Measurements from ENCODE around the gene ARHGAP26. TPM values are rescaled to one million over a fixed set of nuclear protein-coding genes. Genes with fewer than 3 reads are reported as not detected.

The ARHGAP26 gene
- total RNA-seq, 5 donors from 2014 or later (not counting 1 experiment from before 2014, with no cell fraction given): 22.8 to 49.3 (median 28.3) TPM

DNA sequence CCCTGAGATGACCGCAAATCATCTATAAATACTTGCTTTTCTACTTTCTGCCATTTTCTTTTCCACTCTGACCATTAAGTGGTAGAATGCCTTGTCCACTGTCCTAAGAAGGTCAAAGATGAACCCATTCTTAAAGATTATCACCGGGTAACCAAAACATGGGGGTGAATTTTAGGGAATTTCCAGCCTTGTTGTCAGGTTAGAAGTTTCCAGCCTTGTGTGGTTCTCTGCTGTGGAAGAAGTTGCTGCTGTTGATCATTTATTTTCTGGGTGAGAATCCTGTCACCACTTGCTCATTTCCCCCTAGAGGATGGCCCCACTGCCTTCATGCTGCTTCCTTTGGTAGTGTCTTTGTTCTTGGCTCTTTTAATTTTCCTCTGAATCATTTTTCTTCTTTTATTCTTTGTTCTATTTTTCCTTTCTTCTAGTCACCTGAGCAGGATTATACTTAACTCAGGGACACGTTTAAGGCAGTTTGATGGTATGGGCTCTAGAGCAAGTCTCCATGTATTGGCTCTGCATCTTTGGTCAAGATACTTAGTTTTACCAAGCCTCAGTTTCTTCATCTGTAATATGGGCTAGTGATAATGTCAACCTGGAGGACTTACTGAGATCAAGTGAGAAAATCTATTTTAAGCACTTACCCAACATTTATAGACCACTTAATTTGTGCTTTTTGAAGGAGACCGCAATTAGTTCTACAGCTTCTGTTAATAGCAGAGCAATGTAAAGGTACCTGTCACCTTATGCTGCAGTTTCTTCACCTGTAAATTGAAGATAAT is 266.2 kb downstream of the ARHGAP26 start:
- no peaks in the 10 kb centered on the region for H3K9me3 Mint-ChIP-seq
- H3K9me3 ChIP-seq: no peaks in the 10 kb centered on the region
- H3K36me3 ChIP-seq (ENCODE audit: control insufficient read depth in 2 of 2, extremely low read depth in 1 of 2, insufficient read depth in 1 of 2, low read length in 1 of 2): peaks cover 0 to 4% of the 10 kb centered on the region in 2 donors
- peaks cover 8 to 17% (median 9%) of the 10 kb centered on the region in 3 donors for H3K4me1 Mint-ChIP-seq
- no peak overlapping the region for H3K4me3 Mint-ChIP-seq
- ATAC-seq (replicated peaks in 1 of 4) (no peak), DNase-seq (peak in 1 of 35 experiments; percentile 14)
- ChIA-PET POLR2A (interaction anchor here in 1 of 2 donors (0.6 kb wide), 1 partner anchor 713 kb away, joined by 3 read pairs; no protein-coding TSS in a partner anchor), CTCF (no interaction called here)
- H3K36me3 Mint-ChIP-seq: peaks cover 33% of the 10 kb centered on the region
- peak overlapping the region in 1 of 2 donors; percentile 33 for H3K27ac Mint-ChIP-seq
- no peaks in the 10 kb centered on the region for H3K4me1 ChIP-seq (ENCODE audit: control insufficient read depth in 1 of 2, extremely low read depth in 1 of 2, insufficient read depth in 2 of 2, low read length in 2 of 2)
- no CpG with 5 or more reads among the region's 4 CpGs for WGBS (ENCODE audit: insufficient coverage)
- no peaks in the 10 kb centered on the region for H3K27me3 Mint-ChIP-seq
- H3K27me3 ChIP-seq (replicated peaks in 1 of 2; ENCODE audit: control insufficient read depth in 2 of 2, extremely low read depth in 1 of 2, insufficient read depth in 2 of 2, low read length in 1 of 2): no peaks in the 10 kb centered on the region
- H3K27ac ChIP-seq (ENCODE audit: low read length): no peak overlapping the region
- no peak overlapping the region for H3K4me3 ChIP-seq (ENCODE audit: control insufficient read depth in 1 of 2, extremely low read depth in 1 of 2, low read length in 1 of 2)

DNA sequence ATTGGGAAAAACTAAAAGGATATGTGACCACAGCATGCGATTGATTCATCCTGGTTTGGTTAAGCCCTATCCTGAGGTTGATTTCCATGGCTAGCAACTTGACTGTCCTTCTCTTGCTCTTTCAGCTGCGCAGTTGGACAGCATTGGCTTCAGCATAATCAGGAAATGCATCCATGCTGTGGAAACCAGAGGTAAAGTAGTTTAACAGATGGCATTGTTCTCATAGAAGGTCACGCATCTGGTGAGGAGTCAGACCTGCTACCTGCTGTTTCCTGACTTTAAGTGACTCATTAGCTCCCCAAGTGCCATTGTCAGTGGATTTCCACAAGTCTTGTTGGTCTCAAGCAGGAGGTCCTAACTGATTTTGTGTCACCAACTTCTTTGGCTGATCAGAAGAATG is 266.9 kb downstream of the ARHGAP26 start:
- H3K27ac ChIP-seq (ENCODE audit: low read length): no peak overlapping the region
- Mint-ChIP-seq H3K4me1 (peaks cover under 1 to 11% (median 8%) of the 10 kb centered on the region in 3 donors), H3K9me3 (no peaks in the 10 kb centered on the region), H3K27me3 (no peaks in the 10 kb centered on the region), H3K36me3 (peaks cover 40% of the 10 kb centered on the region), H3K4me3 (no peak overlapping the region), H3K27ac (no peak overlapping the region)
- WGBS (ENCODE audit: insufficient coverage): 100% methylated on average over 3 of the region's 3 CpGs
- no peaks in the 10 kb centered on the region for H3K4me1 ChIP-seq (ENCODE audit: control insufficient read depth in 1 of 2, extremely low read depth in 1 of 2, insufficient read depth in 2 of 2, low read length in 2 of 2)
- CTCF ChIA-PET: no interaction called here
- DNase-seq: no peak
- H3K9me3 ChIP-seq: no peaks in the 10 kb centered on the region
- no peak for ATAC-seq (replicated peaks in 1 of 4)
- no peaks in the 10 kb centered on the region for H3K27me3 ChIP-seq (replicated peaks in 1 of 2; ENCODE audit: control insufficient read depth in 2 of 2, extremely low read depth in 1 of 2, insufficient read depth in 2 of 2, low read length in 1 of 2)
- peaks cover 0 to 12% of the 10 kb centered on the region in 2 donors for H3K36me3 ChIP-seq (ENCODE audit: control insufficient read depth in 2 of 2, extremely low read depth in 1 of 2, insufficient read depth in 1 of 2, low read length in 1 of 2)
- no peak overlapping the region for H3K4me3 ChIP-seq (ENCODE audit: control insufficient read depth in 1 of 2, extremely low read depth in 1 of 2, low read length in 1 of 2)
- POLR2A ChIA-PET: interaction anchor here in 1 of 2 donors (0.6 kb wide), 1 partner anchor 713 kb away, joined by 3 read pairs; no protein-coding TSS in a partner anchor

DNA sequence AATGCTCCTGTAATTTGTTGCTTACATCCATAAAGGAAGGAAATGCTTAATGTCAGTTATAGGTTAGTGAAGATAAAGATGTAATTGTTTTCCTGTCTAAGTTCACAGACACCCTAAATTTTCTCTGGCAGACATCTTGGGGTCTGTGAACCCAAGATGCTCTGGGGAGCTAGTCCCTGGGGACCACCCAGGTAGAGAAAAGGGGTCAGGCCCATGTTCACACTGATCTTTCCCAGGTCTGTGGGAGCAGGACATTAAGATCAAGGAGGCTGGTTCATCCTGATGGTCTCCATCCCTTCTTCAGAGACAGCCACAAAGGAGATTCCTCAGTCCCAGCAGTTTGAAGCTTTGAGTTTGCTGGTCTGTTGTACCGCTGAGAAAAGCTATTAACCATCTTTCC is 267.5 kb downstream of the ARHGAP26 start:
- no peaks in the 10 kb centered on the region for H3K9me3 Mint-ChIP-seq
- peaks cover 0 to 18% of the 10 kb centered on the region in 2 donors for H3K36me3 ChIP-seq (ENCODE audit: control insufficient read depth in 2 of 2, extremely low read depth in 1 of 2, insufficient read depth in 1 of 2, low read length in 1 of 2)
- H3K9me3 ChIP-seq: no peaks in the 10 kb centered on the region
- H3K27ac Mint-ChIP-seq: no peak overlapping the region
- no peaks in the 10 kb centered on the region for H3K27me3 Mint-ChIP-seq
- H3K4me1 Mint-ChIP-seq: peaks cover 0 to 10% (median 8%) of the 10 kb centered on the region in 3 donors
- no peak overlapping the region for H3K4me3 Mint-ChIP-seq
- no peaks in the 10 kb centered on the region for H3K4me1 ChIP-seq (ENCODE audit: control insufficient read depth in 1 of 2, extremely low read depth in 1 of 2, insufficient read depth in 2 of 2, low read length in 2 of 2)
- H3K27me3 ChIP-seq (replicated peaks in 1 of 2; ENCODE audit: control insufficient read depth in 2 of 2, extremely low read depth in 1 of 2, insufficient read depth in 2 of 2, low read length in 1 of 2): no peaks in the 10 kb centered on the region
- ChIA-PET CTCF (no interaction called here), POLR2A (interaction anchor here in 1 of 2 donors (0.6 kb wide), 1 partner anchor 831 kb away, joined by 4 read pairs; no protein-coding TSS in a partner anchor)
- WGBS (ENCODE audit: insufficient coverage): no CpG with 5 or more reads among the region's 1 CpG
- DNase-seq (no peak), ATAC-seq (replicated peaks in 1 of 4) (no peak)
- peaks cover 46% of the 10 kb centered on the region for H3K36me3 Mint-ChIP-seq
- H3K27ac ChIP-seq (ENCODE audit: low read length): no peak overlapping the region
- H3K4me3 ChIP-seq (ENCODE audit: control insufficient read depth in 1 of 2, extremely low read depth in 1 of 2, low read length in 1 of 2): no peak overlapping the region

- Histone ChIP-seq H3K27me3 (replicated peaks in 1 of 2; ENCODE audit: control insufficient read depth in 2 of 2, extremely low read depth in 1 of 2, insufficient read depth in 2 of 2, low read length in 1 of 2) (no peaks in the 10 kb centered on the region), H3K27ac (ENCODE audit: low read length) (no peak overlapping the region), H3K9me3 (no peaks in the 10 kb centered on the region), H3K4me1 (ENCODE audit: control insufficient read depth in 1 of 2, extremely low read depth in 1 of 2, insufficient read depth in 2 of 2, low read length in 2 of 2) (no peaks in the 10 kb centered on the region), H3K4me3 (ENCODE audit: control insufficient read depth in 1 of 2, extremely low read depth in 1 of 2, low read length in 1 of 2) (no peak overlapping the region), H3K36me3 (ENCODE audit: control insufficient read depth in 2 of 2, extremely low read depth in 1 of 2, insufficient read depth in 1 of 2, low read length in 1 of 2) (peaks cover 0 to 29% of the 10 kb centered on the region in 2 donors)
- no peak overlapping the region for H3K27ac Mint-ChIP-seq
- H3K36me3 Mint-ChIP-seq: peaks cover 69% of the 10 kb centered on the region
- H3K4me3 Mint-ChIP-seq: no peak overlapping the region
- 100% methylated on average over 1 of the region's 2 CpGs for whole genome bisulfite sequencing (ENCODE audit: insufficient coverage)
- POLR2A ChIA-PET: interaction anchor here in 1 of 2 donors (0.6 kb wide), 1 partner anchor 9 kb away, joined by 4 read pairs; no protein-coding TSS in a partner anchor
- DNase-seq (no peak), ATAC-seq (replicated peaks in 1 of 4) (no peak)
- CTCF ChIA-PET: no interaction called here
- H3K9me3 Mint-ChIP-seq: no peaks in the 10 kb centered on the region
- H3K27me3 Mint-ChIP-seq: no peaks in the 10 kb centered on the region
- H3K4me1 Mint-ChIP-seq: peaks cover 6 to 10% (median 8%) of the 10 kb centered on the region in 3 donors
Measured at GRCh38 chr5:143040622-143041021, 270.4 kb downstream of the ARHGAP26 start.

DNA sequence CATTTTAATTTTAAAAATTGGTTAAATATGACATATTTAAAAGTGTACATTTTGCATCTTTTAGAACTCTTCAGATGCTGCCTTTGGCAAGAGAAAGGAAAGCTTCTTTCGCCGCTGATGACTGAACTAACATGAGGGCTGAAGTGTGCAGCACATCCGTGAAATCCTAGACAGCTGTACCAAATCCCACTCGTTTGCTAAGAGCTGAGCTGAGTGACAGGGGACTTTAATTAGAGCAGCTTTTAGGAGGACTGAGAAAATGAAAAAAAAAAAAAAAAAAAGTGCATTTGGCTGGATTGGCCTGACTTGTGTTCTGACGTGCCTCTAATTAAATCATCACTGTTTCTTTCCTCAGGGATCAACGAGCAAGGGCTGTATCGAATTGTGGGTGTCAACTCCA is 271.3 kb downstream of the ARHGAP26 start:
- Histone ChIP-seq H3K27me3 (replicated peaks in 1 of 2; ENCODE audit: control insufficient read depth in 2 of 2, extremely low read depth in 1 of 2, insufficient read depth in 2 of 2, low read length in 1 of 2) (no peaks in the 10 kb centered on the region), H3K9me3 (no peaks in the 10 kb centered on the region), H3K4me1 (ENCODE audit: control insufficient read depth in 1 of 2, extremely low read depth in 1 of 2, insufficient read depth in 2 of 2, low read length in 2 of 2) (no peaks in the 10 kb centered on the region), H3K27ac (ENCODE audit: low read length) (no peak overlapping the region), H3K36me3 (ENCODE audit: control insufficient read depth in 2 of 2, extremely low read depth in 1 of 2, insufficient read depth in 1 of 2, low read length in 1 of 2) (peaks cover 0 to 29% of the 10 kb centered on the region in 2 donors), H3K4me3 (ENCODE audit: control insufficient read depth in 1 of 2, extremely low read depth in 1 of 2, low read length in 1 of 2) (no peak overlapping the region)
- Mint-ChIP-seq H3K27ac (no peak overlapping the region), H3K9me3 (no peaks in the 10 kb centered on the region), H3K4me3 (no peak overlapping the region), H3K36me3 (peaks cover 63% of the 10 kb centered on the region), H3K27me3 (no peaks in the 10 kb centered on the region), H3K4me1 (peaks cover 5 to 6% (median 6%) of the 10 kb centered on the region in 3 donors)
- ChIA-PET CTCF (interaction anchor here in 1 of 2 donors (0.7 kb wide), 2 partner anchors 771 to 1474 kb away, joined by 4 read pairs; no protein-coding TSS in a partner anchor), POLR2A (interaction anchor here in 1 of 2 donors (0.7 kb wide), 1 partner anchor 244 kb away, joined by 14 read pairs; no protein-coding TSS in a partner anchor)
- DNase-seq: no peak
- WGBS (ENCODE audit: insufficient coverage): 100% methylated on average over 5 of the region's 7 CpGs
- ATAC-seq (replicated peaks in 1 of 4): no peak

GRCh38 chr5:143041972-143042770 is 272.0 kb downstream of the ARHGAP26 start:
- DNase-seq (no peak), ATAC-seq (replicated peaks in 1 of 4) (no peak)
- Mint-ChIP-seq H3K4me1 (peaks cover 4 to 6% (median 4%) of the 10 kb centered on the region in 3 donors), H3K27me3 (no peaks in the 10 kb centered on the region), H3K36me3 (peaks cover 60% of the 10 kb centered on the region), H3K4me3 (no peak overlapping the region), H3K9me3 (no peaks in the 10 kb centered on the region), H3K27ac (no peak overlapping the region)
- H3K27ac ChIP-seq (ENCODE audit: low read length): no peak overlapping the region
- no peak overlapping the region for H3K4me3 ChIP-seq (ENCODE audit: control insufficient read depth in 1 of 2, extremely low read depth in 1 of 2, low read length in 1 of 2)
- ChIA-PET POLR2A (no interaction called here), CTCF (interaction anchor here in 1 of 2 donors (0.6 kb wide), 1 partner anchor 254 kb away, joined by 3 read pairs; no protein-coding TSS in a partner anchor)
- no peaks in the 10 kb centered on the region for H3K4me1 ChIP-seq (ENCODE audit: control insufficient read depth in 1 of 2, extremely low read depth in 1 of 2, insufficient read depth in 2 of 2, low read length in 2 of 2)
- H3K27me3 ChIP-seq (replicated peaks in 1 of 2; ENCODE audit: control insufficient read depth in 2 of 2, extremely low read depth in 1 of 2, insufficient read depth in 2 of 2, low read length in 1 of 2): no peaks in the 10 kb centered on the region
- H3K9me3 ChIP-seq: no peaks in the 10 kb centered on the region
- WGBS (ENCODE audit: insufficient coverage): 100% methylated on average over 4 of the region's 6 CpGs
- peaks cover 0 to 29% of the 10 kb centered on the region in 2 donors for H3K36me3 ChIP-seq (ENCODE audit: control insufficient read depth in 2 of 2, extremely low read depth in 1 of 2, insufficient read depth in 1 of 2, low read length in 1 of 2)
